Stimulated activated naive CD4-positive, alpha-beta T cell (primary cell): ENCODE data around the gene SLC36A1.

Source experiments
- DNase-seq, 6 experiments: peaks; one replicate each; lab custom pipeline; 2025; lab: John Stamatoyannopoulos, UW

SLC36A1 gene

GRCh38 chr5:151451626-151452520, 4.5 kb downstream of the SLC36A1 start:
- DNase-seq, result no peak

GRCh38 chr5:151454166-151454565, 6.8 kb downstream of the SLC36A1 start:
- no peak for DNase-seq

- no peak for DNase-seq
Observed at GRCh38 chr5:151454889-151455288, 7.5 kb downstream of the SLC36A1 start.

DNA sequence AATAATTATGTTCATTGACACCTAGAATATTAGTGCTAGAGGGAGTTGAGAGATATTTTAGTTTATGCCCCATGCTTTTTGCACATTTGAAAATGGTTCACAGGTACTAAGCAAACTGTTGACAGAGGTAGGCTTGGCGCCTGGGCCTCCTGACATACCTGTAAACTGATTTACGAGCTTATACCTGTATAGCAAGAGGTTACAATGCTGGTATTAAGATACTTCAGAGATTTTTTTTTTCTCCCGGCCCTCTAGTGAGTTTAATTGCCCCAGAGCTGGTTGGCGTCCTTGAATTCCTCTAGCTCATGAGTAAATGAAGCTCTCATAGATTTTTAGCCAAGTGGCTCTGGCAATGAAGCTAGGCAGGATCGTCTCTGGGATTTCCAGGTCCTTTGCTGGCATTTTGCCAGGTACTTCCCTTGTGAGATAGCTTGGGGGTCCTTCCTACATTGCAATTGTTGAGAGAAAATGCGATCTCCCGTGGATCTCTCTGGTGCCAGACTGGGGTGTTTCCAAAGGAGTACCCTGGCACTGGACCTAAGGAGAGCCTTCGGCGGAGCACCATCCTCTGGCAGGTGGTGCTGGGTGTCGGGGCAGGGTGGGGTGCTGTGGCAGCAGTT, 9.0 kb downstream of the SLC36A1 start:
- no peak for DNase-seq

DNA sequence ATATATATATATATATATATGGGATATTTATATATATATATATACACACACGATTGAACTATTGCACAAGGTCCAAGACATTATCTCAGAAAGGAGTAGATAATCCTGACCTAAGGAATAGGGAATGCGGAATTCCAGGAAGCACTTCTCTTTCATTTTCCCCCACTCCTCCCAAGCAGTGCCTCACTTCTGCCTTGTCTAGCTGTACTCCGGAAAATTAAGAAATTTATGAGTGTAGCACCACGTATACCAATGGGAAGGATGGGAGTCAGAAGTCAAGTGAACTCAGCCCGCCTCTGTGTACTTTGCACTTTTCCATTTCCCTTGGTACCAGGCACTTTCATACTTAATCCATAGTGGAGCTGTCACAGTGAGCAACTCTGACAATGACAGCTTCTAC, 10.9 kb downstream of the SLC36A1 start:
- DNase-seq, result no peak

GRCh38 chr5:151459680-151460324, 12.4 kb downstream of the SLC36A1 start:
- DNase-seq, result no peak

DNA sequence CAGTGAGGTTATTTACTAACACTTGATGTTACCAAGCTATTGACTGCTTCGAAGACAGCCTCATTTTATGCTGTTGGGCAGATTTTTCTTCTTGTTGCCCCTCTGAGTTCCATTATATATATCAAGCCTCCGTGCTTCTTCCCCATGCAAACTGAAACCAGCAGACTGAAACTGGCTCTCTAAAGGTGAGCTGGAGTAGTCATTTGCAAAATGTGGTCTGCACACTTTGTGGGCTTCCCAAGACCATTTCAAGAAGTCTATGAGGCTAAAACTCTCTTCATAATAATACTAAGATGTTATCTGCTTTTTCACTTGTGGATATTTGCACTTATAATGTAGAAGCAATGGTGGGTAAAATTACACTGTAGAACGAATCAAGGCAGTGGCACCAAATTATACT, 13.9 kb downstream of the SLC36A1 start:
- no peak for DNase-seq

DNA sequence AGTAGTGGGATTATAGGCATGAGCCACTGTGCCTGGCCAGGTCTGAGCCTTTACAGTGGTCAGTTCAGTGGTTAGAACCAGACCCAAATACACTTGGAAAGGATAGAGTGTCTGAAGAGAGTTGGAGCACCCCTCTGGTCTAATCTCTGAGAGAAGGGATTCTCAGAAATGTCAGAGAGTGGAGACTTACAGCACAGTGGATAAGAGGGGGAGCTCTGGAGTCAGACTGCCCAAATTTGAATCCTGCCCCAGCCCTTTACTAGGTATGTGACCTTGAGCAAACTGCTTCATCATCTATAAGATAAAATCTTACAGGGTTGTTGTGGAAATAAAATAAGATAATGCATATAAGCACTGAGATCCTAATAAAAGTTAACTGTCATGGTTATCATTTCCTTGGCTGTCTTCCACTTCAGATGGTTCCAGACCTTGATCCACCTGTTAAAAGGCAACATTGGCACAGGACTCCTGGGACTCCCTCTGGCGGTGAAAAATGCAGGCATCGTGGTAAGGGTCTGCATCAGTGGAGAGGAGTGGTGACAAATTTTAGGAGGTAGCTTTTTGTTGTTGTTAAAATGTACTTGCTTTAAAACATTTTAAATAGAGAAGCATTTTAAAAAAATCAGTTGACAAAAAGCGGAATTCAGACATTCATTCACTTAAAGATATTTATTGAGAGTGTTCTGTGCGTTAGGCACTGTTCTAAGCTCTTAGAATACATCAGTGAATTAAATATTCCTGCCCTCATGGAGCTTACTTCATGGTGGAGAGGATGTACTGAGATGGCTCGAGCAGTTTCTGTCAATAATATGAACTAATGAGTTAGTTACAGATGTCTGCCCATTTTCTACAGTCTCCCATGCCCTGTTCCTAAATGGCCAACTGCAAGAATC, 16.0 kb downstream of the SLC36A1 start:
- no peak for DNase-seq

DNA sequence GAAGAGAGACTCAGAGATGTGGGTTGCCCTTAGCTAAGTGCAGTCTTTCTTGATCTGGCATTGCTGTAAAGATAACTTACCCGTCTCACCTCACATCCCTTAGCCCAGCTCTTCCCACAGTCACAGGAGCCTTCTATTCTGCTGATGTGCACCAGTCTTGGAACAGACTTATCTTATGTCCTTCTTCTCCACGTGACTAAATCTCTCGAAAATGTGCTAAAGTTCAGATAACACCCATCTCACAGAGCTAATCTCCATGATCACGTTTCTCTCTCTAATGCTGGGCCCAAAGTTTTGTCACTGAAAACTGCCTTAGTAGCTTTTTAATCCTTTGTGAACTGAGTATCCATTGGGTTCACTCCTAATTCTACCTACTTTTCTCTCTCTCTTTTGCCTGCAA, 16.7 kb downstream of the SLC36A1 start:
- no peak for DNase-seq

- DNase-seq, result no peak
Observed at GRCh38 chr5:151465476-151465875, 18.1 kb downstream of the SLC36A1 start.

DNA sequence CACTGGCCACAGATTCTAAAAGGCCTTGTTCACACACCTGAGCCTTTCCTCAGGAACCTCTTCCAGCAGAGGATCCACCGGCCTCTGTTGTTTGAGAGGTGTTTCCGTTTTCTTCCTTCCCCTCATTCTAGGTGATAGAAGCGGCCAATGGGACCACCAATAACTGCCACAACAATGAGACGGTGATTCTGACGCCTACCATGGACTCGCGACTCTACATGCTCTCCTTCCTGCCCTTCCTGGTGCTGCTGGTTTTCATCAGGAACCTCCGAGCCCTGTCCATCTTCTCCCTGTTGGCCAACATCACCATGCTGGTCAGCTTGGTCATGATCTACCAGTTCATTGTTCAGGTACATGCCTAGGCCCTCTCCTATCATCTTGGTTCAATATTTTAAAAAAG, 20.2 kb downstream of the SLC36A1 start:
- no peak for DNase-seq

DNA sequence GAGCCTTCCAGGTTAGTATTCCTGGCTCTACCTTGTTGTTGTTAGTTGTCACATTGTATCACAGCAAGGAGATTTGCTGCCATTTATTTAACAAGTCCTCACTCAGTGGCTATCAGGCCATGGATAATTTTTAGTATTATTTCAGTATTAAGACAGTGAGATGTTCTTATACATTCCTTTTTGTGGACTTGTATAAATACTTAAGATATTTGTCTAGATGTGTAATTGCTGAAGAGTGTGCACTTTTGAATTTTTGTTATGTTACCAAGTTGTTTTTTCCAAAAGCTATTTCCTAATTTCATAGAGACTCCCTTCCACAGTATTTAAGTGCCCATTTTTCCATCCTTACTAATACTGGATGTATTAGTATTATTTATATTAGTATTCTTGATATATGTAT, 22.0 kb downstream of the SLC36A1 start:
- DNase-seq, result no peak

DNA sequence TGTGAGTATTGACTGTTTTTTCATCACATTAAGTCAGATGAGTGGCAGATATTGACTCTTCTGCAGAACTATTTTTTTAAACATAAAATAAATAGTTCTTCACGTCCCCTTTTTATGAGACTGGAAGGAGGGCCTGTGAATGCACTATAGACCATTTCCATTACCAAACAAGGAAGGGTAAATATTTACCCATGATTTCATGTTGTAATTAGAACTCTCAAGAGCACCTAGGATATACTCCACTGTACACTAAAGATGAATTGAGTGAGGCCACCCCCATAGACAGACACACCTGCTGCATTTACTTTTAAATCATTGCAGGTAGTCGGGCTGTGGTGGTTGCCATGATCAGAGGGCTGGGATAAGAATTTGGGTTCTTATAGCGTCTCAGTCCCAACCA, 22.6 kb downstream of the SLC36A1 start:
- no peak for DNase-seq

DNA sequence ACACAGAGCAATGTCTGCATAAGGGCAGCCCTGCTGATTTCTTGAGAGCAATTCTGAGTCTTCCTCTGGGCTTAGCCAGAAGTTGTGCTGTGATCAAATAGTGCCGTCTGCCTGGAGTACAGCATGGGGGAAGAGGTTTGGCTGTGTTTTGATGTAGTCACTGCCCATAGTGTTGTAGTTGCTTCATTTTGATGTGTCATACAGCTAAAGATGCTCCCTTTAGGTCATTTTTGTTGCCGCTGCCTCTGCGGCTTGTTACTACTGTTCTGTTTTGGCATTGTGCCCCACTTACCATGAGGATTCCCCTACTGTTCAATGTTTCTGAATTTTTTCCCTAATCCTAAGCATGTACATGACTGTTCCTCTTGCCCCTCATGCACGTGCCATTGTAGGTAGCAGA, 23.0 kb downstream of the SLC36A1 start:
- DNase-seq, result no peak

- DNase-seq, result no peak
Observed at GRCh38 chr5:151471276-151471675, 23.9 kb downstream of the SLC36A1 start.

DNA sequence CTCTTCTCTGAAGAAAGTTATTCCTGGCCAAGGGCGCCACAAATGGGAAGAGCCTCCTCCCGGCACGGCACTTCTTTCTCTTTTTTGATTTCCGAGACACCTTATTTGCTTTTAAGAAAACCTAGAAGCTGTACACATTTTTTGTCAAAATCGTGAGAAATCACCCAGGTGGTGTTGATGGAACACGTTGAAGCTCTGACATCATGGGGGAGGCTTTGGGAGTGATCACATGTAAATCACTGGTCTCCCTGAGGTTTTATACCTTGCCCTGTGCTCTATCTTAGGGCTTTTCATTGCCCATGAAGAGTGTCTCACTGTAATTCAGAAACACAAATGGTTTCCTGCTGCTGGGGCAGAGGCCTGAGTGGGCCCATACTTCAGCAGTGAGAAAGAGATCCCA, 27.4 kb downstream of the SLC36A1 start:
- no peak for DNase-seq

DNA sequence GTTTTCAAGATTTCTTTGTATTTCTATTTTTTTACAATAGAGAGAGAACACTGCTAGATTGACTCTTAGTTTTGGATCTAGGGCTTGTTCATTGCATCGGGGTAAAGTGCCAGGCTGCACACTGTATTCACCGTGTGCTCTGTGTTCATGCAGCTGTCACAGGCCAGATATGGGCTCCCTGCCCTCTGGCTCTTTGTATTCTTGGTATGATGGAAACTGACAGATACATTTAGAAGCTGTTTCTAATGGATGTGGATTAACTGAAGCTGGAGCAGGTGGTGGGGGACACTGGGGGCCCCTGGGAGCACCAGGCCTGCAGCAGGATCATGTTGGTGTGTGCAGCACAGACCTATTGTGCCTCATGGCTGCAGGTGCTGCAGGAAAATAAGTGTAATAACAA, 28.0 kb downstream of the SLC36A1 start:
- DNase-seq, result no peak

DNA sequence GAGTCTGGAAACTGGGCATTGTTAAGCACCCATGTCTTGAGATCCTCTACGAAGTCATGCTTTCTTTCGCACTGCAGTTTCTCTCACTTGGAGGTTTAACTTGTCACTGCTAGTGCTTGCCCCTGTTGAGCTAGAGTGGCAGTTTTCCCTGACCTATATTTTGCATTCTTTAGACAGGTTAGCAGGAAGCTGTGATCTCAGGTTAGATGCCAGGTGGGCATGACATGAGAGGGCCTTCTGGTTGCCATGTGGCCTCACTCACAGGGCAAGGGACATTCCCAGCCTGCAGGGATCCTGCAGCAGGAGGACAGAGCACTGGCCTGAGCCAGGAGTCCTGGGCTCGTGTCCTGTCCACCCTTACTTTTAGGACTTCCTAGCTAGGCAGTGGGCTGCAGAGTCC, 28.6 kb downstream of the SLC36A1 start:
- DNase-seq, result no peak

GRCh38 chr5:151477101-151477500, 29.7 kb downstream of the SLC36A1 start:
- no peak for DNase-seq

DNA sequence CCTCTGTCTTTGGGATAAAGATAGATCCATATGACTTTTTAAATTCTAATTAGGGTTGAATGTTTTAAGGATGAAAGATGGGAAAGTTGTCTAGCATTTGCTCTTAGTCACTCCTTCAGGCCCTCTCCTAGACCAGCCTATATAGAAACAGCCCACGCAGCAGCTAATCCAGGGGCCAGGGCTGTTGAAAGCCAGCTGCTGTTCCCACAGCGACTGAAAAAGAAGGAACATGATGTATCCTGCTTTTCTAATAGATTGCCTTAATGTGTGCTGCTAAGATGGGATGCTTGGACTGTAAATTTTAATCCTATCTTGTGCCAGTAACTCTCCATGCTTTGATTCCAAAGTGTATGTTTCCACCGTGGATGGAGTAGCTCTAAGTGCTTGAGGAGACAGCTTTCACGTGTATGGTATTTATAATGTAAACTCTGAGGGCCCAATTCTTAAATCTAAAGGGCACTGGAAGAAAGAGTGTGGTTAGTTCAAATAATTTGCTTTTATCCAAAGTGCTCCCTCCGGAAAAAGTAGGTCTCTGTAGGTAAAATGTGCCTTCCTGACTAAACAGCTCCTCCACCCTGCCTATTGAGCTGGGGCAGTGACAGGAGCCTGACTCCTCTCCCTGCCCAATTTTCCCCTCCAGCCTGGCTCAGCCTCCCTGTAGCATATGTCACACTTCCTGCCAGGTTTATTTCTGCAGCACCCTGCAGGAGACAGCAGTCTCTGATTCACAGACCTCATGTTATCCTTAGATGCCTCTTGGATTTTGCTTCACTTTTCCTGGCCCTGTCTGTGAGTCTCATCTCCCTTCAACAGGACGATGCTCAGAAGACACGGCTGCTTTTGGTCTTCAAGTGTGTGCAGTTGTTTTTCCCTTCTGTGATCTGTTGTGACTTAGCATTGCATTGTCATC, 33.2 kb downstream of the SLC36A1 start:
- no peak for DNase-seq

- DNase-seq, result no peak
Observed at GRCh38 chr5:151483176-151483575, 35.8 kb downstream of the SLC36A1 start.
